GM12873 (cell line): ENCODE measurements around the gene TYRP1.
A peak's percentile ranks its signal among the peaks of the same experiment; 100 is the strongest.

Source experiments
- CTCF ChIP-seq: IDR thresholded peaks from 2 replicates; pipeline ENCODE4 v1.5.1; 2012; ENCODE audit warnings: low read depth, mild to moderate bottlenecking, moderate library complexity, low read length, control low read depth; ENCODE audit not compliant: insufficient read depth; ENCODE audit errors: missing control alignments

Gene TYRP1

GRCh38 chr9:12657998-12658397 lies 35.2 kb upstream of the TYRP1 start:
- TF ChIP-seq CTCF, result no peak

GRCh38 chr9:12658531-12659209 lies 34.5 kb upstream of the TYRP1 start:
- no peak for TF ChIP-seq CTCF

- TF ChIP-seq CTCF, result no peak
Observed at GRCh38 chr9:12659220-12659619, 34.0 kb upstream of the TYRP1 start.

GRCh38 chr9:12666813-12667212 lies 26.4 kb upstream of the TYRP1 start:
- TF ChIP-seq CTCF, result peak; percentile 23

GRCh38 chr9:12667892-12668291 lies 25.3 kb upstream of the TYRP1 start:
- TF ChIP-seq CTCF, result no peak

GRCh38 chr9:12670006-12670405 lies 23.2 kb upstream of the TYRP1 start:
- no peak for TF ChIP-seq CTCF

GRCh38 chr9:12674961-12675360 lies 18.2 kb upstream of the TYRP1 start:
- no peak for TF ChIP-seq CTCF
